Fibroblast of mammary gland (primary cell): ENCODE data around the gene TRNT1.
A peak's percentile ranks its signal among the peaks of the same experiment; 100 is the strongest.

Source experiments
- DNase-seq: peaks from one replicate; pipeline ENCODE4 v3.0.0-alpha.2; 2010; ENCODE audit warnings: low read depth
- H3K4me3 ChIP-seq: 2 replicates; pipeline ENCODE4 v1.5.1; 2011; ENCODE audit warnings: low read depth, mild to moderate bottlenecking, low read length, moderate library complexity; ENCODE audit not compliant: control insufficient read depth
- TF ChIP-seq, protein P1 (sequence below): conservative IDR thresholded peaks from 2 replicates; pipeline ENCODE4 v1.5.1; 2011; ENCODE audit warnings: low read depth, low read length, inconsistent platforms; ENCODE audit not compliant: control insufficient read depth, insufficient read depth

TRNT1 gene

GRCh38 chr3:3126477-3127431, at the start of gene TRNT1:
TSS of gene TRNT1 (plus strand) at chr3:3126940. CDS start at chr3:3129041, 2,101 bp downstream.
- peak; percentile 88 for DNase-seq
- H3K4me3 ChIP-seq, result peak within 1 kb of the TSS; percentile 83
- TF ChIP-seq, protein P1, sequence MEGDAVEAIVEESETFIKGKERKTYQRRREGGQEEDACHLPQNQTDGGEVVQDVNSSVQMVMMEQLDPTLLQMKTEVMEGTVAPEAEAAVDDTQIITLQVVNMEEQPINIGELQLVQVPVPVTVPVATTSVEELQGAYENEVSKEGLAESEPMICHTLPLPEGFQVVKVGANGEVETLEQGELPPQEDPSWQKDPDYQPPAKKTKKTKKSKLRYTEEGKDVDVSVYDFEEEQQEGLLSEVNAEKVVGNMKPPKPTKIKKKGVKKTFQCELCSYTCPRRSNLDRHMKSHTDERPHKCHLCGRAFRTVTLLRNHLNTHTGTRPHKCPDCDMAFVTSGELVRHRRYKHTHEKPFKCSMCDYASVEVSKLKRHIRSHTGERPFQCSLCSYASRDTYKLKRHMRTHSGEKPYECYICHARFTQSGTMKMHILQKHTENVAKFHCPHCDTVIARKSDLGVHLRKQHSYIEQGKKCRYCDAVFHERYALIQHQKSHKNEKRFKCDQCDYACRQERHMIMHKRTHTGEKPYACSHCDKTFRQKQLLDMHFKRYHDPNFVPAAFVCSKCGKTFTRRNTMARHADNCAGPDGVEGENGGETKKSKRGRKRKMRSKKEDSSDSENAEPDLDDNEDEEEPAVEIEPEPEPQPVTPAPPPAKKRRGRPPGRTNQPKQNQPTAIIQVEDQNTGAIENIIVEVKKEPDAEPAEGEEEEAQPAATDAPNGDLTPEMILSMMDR, result no peak

DNA sequence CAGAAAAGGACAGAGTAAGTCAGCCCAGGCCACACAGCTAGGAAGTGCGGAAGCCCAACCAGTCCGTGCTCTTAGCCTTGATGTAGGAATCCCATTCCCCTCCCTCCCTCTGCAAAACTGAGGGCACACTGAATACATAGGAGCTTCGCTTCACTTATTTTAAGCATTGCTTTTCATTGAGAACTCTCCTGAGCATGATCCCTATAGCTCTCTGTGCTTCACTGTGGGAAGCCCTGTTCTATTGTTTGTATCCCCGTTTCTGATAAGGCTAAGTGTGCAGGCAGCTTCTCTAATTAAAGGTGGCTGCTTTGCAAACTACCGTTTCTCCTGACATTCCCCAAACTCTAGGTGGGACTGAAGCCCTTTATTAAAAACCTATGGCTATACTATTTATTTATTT, 46.4 kb upstream of the TRNT1 start:
- TF ChIP-seq, protein P1, result no peak
- no peak for DNase-seq
- H3K4me3 ChIP-seq, result no peak overlapping the region

GRCh38 chr3:3081381-3082233, 45.1 kb upstream of the TRNT1 start:
- H3K4me3 ChIP-seq, result no peak overlapping the region
- no peak for DNase-seq
- TF ChIP-seq, protein P1, result no peak

- H3K4me3 ChIP-seq, result no peak overlapping the region
- TF ChIP-seq, protein P1, result no peak
- no peak for DNase-seq
Measured at GRCh38 chr3:3082234-3082924, 44.4 kb upstream of the TRNT1 start.

- H3K4me3 ChIP-seq, result no peak overlapping the region
- TF ChIP-seq, protein P1, result no peak
- DNase-seq, result no peak
Measured at GRCh38 chr3:3084890-3085289, 41.9 kb upstream of the TRNT1 start.

GRCh38 chr3:3085782-3086181, 41.0 kb upstream of the TRNT1 start:
- DNase-seq, result no peak
- H3K4me3 ChIP-seq, result no peak overlapping the region
- TF ChIP-seq, protein P1, result no peak
